Esophagus squamous epithelium (tissue), 5 donors: Measurements from ENCODE around the gene SLC5A4. TPM values are rescaled to one million over a fixed set of nuclear protein-coding genes. Genes with fewer than 3 reads are reported as not detected.

Experiments
- DNase-seq: peaks from one replicate; lab custom pipeline; 2025; lab: John Stamatoyannopoulos, UW
- H3K27ac ChIP-seq, 4 donors: fragments of 200-600 bp; sonication (generic); one replicate each; pipeline ENCODE4 v1.5.1; 2016 to 2019; ENCODE audit warnings: mild to moderate bottlenecking in 1 of 4
- H3K27me3 ChIP-seq, 4 donors: fragments of 200-600 bp; sonication (generic); 1 replicate in 3 of 4; 2 replicates in 1 of 4; pipeline versions ENCODE4 v1.5.1 to v1.6.0; 2017 to 2021; ENCODE audit warnings: antibody characterized with exemption in 1 of 4
- H3K36me3 ChIP-seq, 3 donors: fragments of 200-600 bp; sonication (generic); one replicate each; pipeline ENCODE4 v1.5.1; 2016 to 2019
- H3K4me1 ChIP-seq, 3 donors: fragments of 200-600 bp; sonication (generic); one replicate each; pipeline ENCODE4 v1.5.1; 2017 to 2019
- H3K4me3 ChIP-seq, 4 donors: fragments of 200-600 bp; sonication (generic); 1 replicate in 3 of 4; 2 replicates in 1 of 4; pipeline ENCODE4 v1.5.1; 2016 to 2019; ENCODE audit warnings: mild to moderate bottlenecking in 2 of 4, moderate library complexity in 1 of 4
- H3K9me3 ChIP-seq, 3 donors: fragments of 200-600 bp; sonication (generic); one replicate each; pipeline ENCODE4 v1.5.1; 2016 to 2019
- POLR2A ChIP-seq, 4 donors: fragments of 450-650 bp; IDR thresholded peaks; one replicate each; pipeline ENCODE4 v1.6.1; 2017; ENCODE audit warnings: antibody characterized with exemption in 4 of 4, mild to moderate bottlenecking in 4 of 4, moderate library complexity in 3 of 4
- WGBS, 2 donors: methylation state at CpG; one replicate each; pipeline ENCODE4 v1.1.5; 2018; 5-methylcytosine and 5-hydroxymethylcytosine counted together
- intact Hi-C: fragments of 100-400 bp; cut with DNase I; formaldehyde crosslinking; loops from one replicate; pipeline ENCODE4 v1.15.0; 2022
- total RNA-seq, 4 donors: library from RNA; depleted of rRNA; stranded (reverse); fragments of >200 nt; gene quantifications; one replicate each; pipeline ENCODE4 v1.1.0, GENCODE V29; 2016
- TF ChIP-seq, protein P1 (sequence below), 6 experiments: fragments of 450-650 bp in 4 of 6; fragments of 200-600 bp in 2 of 6; sonication (generic) in 2 of 6; IDR thresholded peaks; one replicate each; pipeline ENCODE4 v1.5.1; 2016 to 2019; ENCODE audit warnings: antibody characterized with exemption in 6 of 6, mild to moderate bottlenecking in 4 of 6, moderate library complexity in 4 of 6
- donor health status: DM: yes; HTN: yes; CAD: no.

The SLC5A4 gene
- total RNA-seq, 4 donors from 2014 or later, result 0.23 to 0.40 (median 0.38) TPM; not detected in 1

DNA sequence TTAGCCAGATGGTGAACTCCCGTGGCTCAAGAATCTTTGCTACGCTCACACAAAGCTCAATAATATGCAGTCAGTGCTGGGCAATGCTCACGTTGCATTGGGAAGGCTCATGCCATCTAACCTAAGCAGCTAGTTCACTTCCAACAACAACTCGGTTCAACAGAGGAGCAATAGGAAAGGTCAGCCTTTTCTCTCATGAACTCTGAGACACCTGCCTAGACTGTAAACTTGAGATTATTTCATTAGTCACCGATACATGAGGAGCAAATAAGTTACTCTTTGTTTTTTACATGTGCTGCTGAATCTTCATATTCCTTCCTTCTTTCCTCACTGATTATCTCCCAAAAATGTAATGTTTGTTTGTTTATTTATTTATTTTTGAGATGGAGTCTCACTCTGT, 9.0 kb downstream of the SLC5A4 start:
- 68 to 77% methylated on average over 5 of the region's 5 CpGs for WGBS, 2 donors
- no peaks in the 10 kb centered on the region for H3K4me1 ChIP-seq
- H3K9me3 ChIP-seq, result no peaks in the 10 kb centered on the region
- no peak for DNase-seq
- intact Hi-C loops, result no loop called here
- peaks cover 0 to 15% (median 0%) of the 10 kb centered on the region in 4 donors for H3K27me3 ChIP-seq
- H3K36me3 ChIP-seq, result no peaks in the 10 kb centered on the region
- no peak for TF ChIP-seq POLR2A (IDR thresholded peaks at IDR 0.05)
- TF ChIP-seq, protein P1, sequence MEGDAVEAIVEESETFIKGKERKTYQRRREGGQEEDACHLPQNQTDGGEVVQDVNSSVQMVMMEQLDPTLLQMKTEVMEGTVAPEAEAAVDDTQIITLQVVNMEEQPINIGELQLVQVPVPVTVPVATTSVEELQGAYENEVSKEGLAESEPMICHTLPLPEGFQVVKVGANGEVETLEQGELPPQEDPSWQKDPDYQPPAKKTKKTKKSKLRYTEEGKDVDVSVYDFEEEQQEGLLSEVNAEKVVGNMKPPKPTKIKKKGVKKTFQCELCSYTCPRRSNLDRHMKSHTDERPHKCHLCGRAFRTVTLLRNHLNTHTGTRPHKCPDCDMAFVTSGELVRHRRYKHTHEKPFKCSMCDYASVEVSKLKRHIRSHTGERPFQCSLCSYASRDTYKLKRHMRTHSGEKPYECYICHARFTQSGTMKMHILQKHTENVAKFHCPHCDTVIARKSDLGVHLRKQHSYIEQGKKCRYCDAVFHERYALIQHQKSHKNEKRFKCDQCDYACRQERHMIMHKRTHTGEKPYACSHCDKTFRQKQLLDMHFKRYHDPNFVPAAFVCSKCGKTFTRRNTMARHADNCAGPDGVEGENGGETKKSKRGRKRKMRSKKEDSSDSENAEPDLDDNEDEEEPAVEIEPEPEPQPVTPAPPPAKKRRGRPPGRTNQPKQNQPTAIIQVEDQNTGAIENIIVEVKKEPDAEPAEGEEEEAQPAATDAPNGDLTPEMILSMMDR (IDR thresholded peaks at IDR 0.05), result no peak
- H3K27ac ChIP-seq, result no peak overlapping the region
- no peak overlapping the region for H3K4me3 ChIP-seq

DNA sequence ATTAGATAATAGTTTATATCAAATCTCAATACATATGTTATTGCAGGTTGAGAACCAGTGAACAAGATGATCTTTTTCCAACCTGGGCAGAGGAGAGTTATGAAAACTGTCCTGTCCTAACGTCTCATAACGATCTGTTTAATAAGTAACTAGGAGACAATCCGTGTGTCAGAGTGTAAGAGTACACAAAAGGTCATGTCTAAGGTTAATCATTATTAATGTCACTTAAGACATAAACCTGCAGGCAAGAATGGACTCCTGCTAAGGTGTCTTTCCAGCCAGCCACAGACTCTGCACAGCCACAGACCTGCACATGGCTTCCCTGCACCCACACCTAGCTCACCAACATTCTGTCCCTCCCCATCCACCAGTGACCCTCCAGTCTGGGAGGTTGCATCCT, 10.1 kb downstream of the SLC5A4 start:
- H3K9me3 ChIP-seq, result no peaks in the 10 kb centered on the region
- TF ChIP-seq, protein P1 (IDR thresholded peaks at IDR 0.05), result no peak
- 39 to 68% methylated on average over 3 of the region's 3 CpGs for WGBS, 2 donors
- no peak overlapping the region for H3K27ac ChIP-seq
- H3K4me3 ChIP-seq, result no peak overlapping the region
- intact Hi-C loops, result no loop called here
- peaks cover 0 to 12% (median 0%) of the 10 kb centered on the region in 4 donors for H3K27me3 ChIP-seq
- H3K4me1 ChIP-seq, result no peaks in the 10 kb centered on the region
- H3K36me3 ChIP-seq, result no peaks in the 10 kb centered on the region
- DNase-seq, result no peak

DNA sequence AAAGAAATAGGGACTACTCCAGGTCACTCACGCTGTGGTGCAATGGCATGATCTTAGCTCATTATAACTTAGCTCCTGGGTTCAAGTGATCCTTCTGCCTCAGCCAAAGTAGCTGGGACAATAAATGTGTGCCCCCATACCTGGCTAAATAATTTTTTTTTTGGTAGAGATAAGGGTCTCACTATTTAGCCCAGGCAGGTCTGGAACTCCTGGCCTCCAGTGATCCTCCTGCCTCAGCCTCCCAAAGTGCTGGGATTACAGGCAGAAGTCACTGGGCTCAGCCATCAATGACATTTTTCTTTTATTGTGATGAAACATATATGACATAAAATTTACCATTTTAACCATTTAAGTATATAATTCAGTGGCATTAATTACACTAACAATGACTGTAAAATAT, 10.6 kb downstream of the SLC5A4 start:
- Histone ChIP-seq H3K27me3 (peaks cover 0 to 9% (median 0%) of the 10 kb centered on the region in 4 donors), H3K4me3 (no peak overlapping the region), H3K4me1 (no peaks in the 10 kb centered on the region), H3K36me3 (no peaks in the 10 kb centered on the region), H3K9me3 (no peaks in the 10 kb centered on the region), H3K27ac (no peak overlapping the region)
- DNase-seq, result no peak
- 85 to 96% methylated on average over 1 of the region's 1 CpG for WGBS, 2 donors
- intact Hi-C loops, result no loop called here
- no peak for TF ChIP-seq POLR2A (IDR thresholded peaks at IDR 0.05)
- TF ChIP-seq, protein P1 (IDR thresholded peaks at IDR 0.05), result no peak

DNA sequence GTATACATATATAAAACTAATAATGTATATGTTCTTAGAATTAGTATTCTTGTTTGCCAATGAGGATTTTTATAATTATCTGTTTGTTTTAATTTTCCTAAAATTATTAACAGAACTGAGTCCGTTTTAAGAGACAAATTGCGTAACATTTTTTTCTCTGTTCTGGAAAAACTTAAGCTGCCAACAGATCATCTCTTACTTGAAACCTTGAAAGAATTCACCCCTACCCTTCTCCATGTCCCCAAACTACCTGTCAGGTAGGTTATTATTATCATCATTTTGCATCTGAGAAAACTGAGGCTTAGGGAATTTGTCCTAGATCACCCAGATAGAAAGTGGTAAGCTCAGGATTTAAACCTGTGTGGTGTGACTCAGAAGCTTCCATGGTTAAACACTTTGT, 14.7 kb downstream of the SLC5A4 start:
- intact Hi-C loops, result no loop called here

DNA sequence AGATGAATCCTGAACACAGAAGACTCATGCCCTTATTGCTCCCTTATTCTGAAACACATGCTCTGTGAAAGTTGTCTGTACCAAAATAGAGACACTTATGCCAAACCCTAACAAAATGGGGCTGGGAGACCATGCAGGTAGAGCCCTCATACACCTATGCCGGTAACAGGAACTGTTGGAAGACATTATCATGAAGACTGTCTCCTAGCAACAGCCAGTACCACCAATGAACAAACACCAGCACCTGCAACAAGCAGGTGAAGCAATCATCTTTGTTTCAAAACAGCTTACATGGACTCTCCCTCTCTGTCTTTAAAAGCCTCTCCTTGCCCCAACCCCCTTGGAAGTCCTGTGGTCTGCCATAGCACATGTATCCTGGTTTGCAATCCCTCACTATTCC, 17.2 kb downstream of the SLC5A4 start:
- no peak overlapping the region for H3K4me3 ChIP-seq
- H3K36me3 ChIP-seq, result no peaks in the 10 kb centered on the region
- no peak for DNase-seq
- WGBS, 2 donors, result 40 to 57% methylated on average over 1 of the region's 1 CpG
- H3K4me1 ChIP-seq, result no peaks in the 10 kb centered on the region
- H3K27me3 ChIP-seq, result peaks cover 0 to 18% (median 0%) of the 10 kb centered on the region in 4 donors
- no peaks in the 10 kb centered on the region for H3K9me3 ChIP-seq
- TF ChIP-seq, protein P1 (IDR thresholded peaks at IDR 0.05), result no peak
- no peak for TF ChIP-seq POLR2A (IDR thresholded peaks at IDR 0.05)
- no peak overlapping the region for H3K27ac ChIP-seq
- intact Hi-C loops, result no loop called here

More for the DNA sequence above, 14.7 kb downstream of the SLC5A4 start:
- no peaks in the 10 kb centered on the region for H3K4me1 ChIP-seq
- H3K36me3 ChIP-seq, result no peaks in the 10 kb centered on the region
- no peak overlapping the region for H3K4me3 ChIP-seq
- no peaks in the 10 kb centered on the region for H3K9me3 ChIP-seq
- TF ChIP-seq POLR2A (IDR thresholded peaks at IDR 0.05), result no peak
- TF ChIP-seq, protein P1 (IDR thresholded peaks at IDR 0.05), result no peak
- H3K27me3 ChIP-seq, result peaks cover 0 to 12% (median 0%) of the 10 kb centered on the region in 4 donors
- no peak overlapping the region for H3K27ac ChIP-seq
- WGBS, 2 donors, result 63 to 67% methylated on average over 2 of the region's 2 CpGs
- no peak for DNase-seq
